Stimulated activated CD4-positive, alpha-beta T cell treated with anti-CD3 and anti-CD28 coated beads, Interleukin-1b, Interleukin-23, amount 100 ng/mL, for 1 hour (primary cell): Measurements from ENCODE around the gene UBQLNL.

Experiments
- DNase-seq, 2 donors: peaks; one replicate each; pipeline ENCODE4 v3.0.0-alpha.2; 2020; ENCODE audit warnings: low read depth in 2 of 2

UBQLNL gene

DNA sequence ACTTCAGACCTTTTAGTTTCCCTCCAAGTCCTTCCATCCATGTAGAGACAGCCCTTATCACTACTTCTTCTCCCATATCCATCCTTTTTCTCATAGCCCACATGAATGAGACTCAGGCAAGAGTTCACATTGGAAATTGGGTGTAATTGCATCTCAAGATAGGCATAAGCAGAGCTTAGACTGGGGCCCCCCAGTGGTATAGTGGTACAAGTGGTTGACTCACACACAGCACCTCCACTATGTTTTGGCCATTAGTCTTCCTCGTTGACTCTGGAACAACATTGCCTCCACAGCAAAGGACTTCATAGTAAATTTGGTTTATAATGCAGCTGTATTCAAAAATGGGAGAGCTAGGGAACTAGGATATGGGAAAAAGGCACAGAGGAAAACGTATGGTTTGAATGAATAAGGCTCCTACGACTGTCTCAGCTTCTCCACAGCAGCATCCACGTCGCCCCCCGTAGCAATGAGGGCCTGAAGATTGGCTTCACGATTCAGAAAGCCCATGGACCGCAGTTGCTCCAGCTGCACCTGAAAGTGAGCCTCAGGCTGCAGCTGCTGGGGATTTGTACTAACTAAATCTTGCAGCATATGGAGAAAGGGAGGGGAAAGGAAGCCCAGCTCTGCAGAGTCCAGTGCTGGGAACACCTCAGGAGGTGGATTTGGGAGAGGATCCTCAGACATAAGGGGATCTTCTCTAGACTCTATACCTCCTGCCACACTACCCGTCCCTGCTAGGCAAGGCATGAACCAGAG lies 9.1 kb downstream of the UBQLNL start:
- no peak for DNase-seq

DNA sequence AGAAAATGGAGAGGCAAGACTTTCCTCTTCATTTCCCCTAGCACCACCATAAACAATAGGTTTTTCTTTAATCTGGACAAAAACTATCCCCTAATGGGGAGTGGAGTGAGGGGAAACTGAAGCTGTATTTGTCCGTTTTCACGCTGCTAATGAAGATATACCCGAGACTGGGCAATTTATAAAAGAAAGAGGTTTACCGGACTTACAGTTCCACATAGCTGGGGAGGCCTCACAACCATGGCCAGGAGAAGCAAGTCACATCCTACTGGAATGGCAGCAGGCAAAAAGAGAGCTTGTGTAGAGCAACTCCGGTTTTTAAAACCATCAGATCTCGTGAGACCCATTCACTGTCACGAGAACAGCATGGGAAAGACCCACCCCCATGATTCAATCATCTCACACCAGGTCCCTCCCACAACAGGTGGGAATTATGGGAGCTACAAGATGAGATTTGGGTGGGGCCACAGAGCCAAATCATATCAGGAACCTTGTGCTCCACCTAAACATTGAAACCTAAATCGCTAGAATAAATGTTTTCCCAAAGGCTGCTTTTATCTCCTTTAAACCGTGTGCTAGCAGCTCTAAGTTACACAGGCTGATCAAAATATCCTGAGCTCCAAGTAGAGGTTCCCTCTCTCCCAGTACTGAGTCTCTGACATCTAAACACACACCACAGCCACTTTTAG lies 11.0 kb downstream of the UBQLNL start:
- DNase-seq, result no peak

DNA sequence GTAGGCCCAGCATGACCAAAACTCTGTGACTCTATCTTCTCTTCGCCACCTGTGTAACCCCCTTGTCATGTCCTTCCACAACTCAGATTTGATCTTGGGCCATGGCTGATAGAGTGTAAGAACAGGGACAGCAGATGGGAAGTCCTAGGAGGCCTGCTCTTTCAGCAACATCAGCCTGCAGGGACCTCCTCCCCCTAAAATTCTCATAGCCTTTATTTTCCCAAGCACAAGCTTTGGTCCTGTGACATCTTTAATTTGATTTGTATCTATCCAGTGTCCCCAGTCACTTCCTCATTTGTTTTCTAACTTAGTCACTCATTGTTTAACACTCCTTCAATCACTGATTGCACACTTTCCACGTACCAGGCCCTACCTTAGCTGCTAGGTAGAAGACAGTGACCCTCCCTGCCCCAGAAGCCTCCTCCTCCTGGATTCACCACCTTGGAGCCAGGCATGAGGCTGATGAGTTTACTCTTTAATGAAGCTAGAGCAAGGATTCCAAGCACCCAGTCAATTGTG lies 12.0 kb downstream of the UBQLNL start:
- DNase-seq, result no peak

DNA sequence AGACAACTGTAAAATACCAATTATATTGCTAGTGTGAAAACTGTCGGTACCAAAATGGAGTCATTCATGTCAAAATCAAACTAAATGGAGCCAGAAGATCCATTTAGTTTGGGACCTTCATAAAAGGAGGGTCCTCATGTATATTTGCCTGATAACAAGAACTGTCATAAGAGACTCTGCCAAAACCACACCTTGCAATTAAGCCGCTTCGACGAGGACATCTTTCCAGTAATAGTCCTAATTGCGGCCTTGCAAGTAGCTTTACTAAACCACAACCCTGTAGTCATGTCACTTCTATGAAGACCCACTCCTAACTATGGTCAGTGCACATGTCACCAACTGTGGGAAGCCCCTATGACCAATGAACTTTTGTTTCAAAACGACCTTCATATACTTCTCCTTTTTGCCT lies 16.1 kb downstream of the UBQLNL start:
- no peak for DNase-seq

DNA sequence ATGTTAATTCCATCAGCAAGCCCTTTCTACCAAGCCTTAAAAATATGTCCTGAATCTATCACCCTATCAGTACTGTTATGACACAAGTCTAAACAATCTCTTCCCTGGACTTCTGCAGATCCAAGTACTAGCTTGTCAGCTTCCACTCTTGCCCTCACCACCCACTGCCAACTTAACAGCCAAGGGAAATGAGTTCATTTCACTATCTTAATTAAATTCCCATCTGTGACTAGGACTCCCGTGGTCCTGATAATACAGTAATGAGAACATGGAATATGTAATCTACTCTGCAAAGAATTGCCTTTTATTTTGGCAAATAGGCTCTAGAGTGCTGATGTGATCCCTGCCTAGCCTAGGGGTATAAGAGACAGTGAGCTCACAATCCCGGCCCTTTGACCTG lies 16.8 kb downstream of the UBQLNL start:
- DNase-seq, result no peak

GRCh38 chr11:5489576-5490357 lies 26.7 kb downstream of the UBQLNL start:
- DNase-seq, result no peak

- no peak for DNase-seq
Observed at GRCh38 chr11:5488798-5489399, 27.6 kb downstream of the UBQLNL start.

DNA sequence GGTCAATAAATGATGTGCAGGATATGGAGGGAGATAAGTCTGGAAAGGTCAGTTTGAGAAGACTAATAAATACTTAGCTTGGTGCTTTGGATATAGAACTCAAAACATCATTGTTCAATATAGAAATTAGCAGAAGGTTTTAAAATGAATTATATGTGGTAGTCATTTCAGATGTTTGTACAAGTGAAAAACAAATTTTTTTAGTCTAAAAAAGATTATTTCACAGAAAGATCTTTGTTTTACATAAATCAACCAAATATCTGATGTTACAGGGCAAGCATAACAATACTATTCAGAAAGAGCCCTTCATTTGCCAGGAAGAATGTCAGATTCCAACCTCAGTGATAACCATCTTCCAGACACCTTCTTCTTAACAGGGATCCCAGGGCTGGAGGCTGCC lies 28.1 kb downstream of the UBQLNL start, which contains the start of gene OR52D1:
Gene OR52D1 (plus strand): TSS at position 301 of the 400 bp plus-strand sequence. CDS start 22 bp downstream, at position 323.
- DNase-seq, result no peak

DNA sequence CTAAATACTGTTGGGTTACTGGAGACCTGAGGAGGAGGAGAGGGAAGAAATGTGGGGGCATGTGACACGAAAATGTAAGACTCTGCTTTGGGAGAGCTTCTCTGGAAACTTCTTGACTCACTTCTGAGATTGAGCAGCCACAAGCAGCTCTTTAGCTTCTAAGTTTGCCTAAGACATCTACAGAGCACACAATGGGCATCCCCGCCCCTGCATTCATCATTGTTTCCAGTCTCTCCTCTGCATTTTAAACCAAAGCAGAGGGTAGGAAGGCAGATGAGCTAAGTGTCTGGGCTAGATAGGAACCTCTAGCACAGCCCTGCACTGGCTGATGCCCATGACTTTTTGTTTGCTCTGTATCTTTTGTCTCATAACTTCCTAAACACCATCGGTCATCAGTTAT lies 30.1 kb downstream of the UBQLNL start:
- no peak for DNase-seq

DNA sequence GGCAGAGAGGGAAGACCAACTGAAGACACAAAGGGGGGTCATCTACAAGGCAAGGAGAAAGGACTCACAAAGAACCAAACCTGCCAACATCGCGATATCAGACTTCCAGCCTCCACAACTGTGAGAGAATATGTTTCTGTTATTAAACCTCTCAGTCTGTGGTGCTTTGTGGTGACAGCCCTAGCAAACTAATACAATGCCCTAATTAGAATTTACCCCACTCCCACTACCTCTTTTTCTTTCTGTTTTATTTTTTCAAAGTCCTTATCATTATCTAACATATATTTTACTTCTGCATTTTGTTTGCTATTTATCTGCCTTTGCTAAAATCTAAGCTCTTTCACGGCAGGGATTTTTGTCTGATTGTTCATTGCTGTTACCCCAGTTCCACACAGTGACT lies 30.5 kb downstream of the UBQLNL start:
- DNase-seq, result no peak

DNA sequence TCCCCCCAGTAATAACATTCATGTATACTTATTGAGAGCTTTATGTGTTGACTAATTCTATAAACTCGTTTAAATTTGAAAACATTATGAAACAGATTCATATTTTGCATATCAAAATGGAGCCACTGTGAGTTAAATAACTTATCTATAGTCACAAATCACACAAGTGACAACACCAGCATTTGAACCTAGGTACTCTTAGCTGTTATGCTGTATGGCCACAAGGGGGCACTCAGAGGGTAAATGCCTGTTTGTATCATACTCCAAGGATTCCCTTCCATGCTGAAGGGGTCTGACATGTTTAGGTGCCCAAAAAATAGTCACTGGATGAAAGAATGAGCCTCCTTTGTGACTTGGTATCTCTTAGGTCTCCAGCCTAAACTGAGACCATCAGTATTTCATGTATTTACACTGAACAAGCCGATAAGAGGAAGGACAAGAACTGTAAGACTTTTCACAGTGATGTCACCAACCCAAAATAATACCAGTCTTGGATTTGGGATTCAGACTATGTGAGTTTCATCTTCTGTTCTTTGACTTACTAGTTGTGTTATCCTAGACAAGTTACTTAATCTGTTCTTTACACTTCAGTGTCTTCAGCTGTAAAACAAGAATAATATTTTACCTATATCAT lies 40.2 kb downstream of the UBQLNL start:
- DNase-seq, result peak; percentile 1 to 6

- no peak for DNase-seq
Observed at GRCh38 chr11:5473921-5474320, 42.6 kb downstream of the UBQLNL start.

GRCh38 chr11:5467527-5467926 lies 49.0 kb downstream of the UBQLNL start:
- DNase-seq, result no peak
